ENCODE data around the gene CACNA1C.

Gene CACNA1C

DNA sequence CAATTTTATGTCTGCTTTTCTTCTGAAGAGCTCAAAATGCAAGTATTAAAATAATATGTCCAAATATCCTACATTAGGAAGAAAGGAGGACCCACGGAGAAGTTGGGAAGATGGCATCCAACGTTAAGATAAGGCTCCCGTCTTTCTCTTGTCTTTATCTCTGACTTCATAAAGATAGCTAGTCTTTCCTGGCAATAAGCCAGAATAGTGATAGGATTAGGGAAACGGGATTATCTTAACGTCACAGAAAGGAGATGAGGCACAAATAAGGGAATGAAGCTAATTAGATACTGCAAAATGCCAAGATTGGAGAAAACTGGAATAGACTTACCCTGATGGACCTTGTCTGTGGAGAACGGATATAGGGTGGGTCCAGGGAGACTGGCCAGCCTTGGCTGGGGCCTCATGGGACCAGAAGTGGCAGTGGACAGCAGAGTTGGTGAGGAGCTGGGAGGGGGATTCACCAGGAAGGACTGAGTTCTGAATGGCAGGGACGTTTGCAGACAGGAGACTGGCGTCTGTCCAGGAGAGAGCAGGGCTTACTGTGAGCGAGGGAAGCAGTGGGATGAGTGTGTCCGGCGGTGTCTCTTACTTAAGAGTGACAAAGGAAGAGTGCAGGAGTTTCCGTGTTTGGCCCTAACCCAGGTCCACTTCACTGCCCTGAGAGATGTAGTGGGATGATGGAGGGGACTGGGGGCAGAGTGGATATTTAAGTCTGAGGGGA is 119.9 kb downstream of the CACNA1C start:
- no peak for DNase-seq

DNA sequence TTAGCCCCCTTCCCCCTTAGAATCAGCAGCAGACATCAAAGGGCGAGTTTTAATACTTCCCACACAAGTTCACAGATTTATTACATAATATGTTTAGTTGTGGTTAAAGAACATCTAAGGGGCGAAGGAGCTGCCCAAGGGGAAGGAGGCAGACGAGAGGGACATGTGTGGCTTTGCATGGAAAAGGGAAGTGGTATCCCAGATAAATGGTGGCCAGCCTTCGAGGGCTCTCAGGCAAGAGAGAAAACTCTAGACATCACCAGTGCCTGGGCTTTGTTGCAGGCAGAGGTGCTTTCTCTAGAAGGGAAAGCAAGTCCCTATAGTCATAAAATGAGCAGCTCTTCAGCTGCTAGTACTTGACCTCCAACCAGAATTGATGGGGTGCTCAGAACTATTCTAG is 121.2 kb downstream of the CACNA1C start:
- DNase-seq = no peak

DNA sequence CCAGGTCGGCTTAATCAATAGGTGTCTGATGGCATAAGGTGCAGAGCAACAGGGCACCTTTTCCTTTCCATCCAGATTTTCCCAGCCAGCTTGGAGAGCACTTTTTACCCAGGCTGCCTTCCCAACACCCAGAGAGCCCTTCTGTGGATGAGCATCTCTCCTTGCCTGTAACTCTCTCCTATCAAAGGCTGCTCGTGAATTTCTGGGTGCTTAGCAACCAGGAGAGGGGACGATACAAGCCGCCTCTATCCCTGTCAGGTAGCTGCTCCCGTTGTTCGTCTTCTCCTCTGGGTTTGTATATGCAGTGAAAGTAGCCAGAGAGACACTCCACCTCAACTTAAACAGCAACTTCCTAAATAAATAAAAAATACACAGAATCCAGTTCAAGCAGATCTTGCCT is 124.2 kb downstream of the CACNA1C start:
- DNase-seq = no peak

- DNase-seq = no peak
Observed at GRCh38 chr12:2177751-2178150, 125.0 kb downstream of the CACNA1C start.

DNA sequence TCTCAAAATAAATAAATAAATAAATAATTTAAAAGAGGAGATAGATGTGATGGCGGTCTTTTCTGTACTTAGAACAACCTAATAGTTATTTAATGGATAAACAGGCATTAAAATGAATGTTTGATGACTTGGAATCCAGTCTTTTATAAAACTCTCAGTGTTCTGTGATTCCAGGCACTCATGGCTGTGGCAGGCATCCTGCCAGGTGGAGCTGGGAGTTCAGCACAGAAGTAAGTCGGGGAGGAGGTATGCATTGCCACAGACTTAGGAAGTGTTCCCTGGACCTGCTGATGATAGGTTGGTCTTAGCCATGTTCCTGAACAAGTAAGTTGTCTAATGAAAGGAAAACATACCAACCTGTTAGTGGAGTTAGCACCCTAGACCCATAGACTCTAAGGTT is 126.3 kb downstream of the CACNA1C start:
- no peak for DNase-seq

DNA sequence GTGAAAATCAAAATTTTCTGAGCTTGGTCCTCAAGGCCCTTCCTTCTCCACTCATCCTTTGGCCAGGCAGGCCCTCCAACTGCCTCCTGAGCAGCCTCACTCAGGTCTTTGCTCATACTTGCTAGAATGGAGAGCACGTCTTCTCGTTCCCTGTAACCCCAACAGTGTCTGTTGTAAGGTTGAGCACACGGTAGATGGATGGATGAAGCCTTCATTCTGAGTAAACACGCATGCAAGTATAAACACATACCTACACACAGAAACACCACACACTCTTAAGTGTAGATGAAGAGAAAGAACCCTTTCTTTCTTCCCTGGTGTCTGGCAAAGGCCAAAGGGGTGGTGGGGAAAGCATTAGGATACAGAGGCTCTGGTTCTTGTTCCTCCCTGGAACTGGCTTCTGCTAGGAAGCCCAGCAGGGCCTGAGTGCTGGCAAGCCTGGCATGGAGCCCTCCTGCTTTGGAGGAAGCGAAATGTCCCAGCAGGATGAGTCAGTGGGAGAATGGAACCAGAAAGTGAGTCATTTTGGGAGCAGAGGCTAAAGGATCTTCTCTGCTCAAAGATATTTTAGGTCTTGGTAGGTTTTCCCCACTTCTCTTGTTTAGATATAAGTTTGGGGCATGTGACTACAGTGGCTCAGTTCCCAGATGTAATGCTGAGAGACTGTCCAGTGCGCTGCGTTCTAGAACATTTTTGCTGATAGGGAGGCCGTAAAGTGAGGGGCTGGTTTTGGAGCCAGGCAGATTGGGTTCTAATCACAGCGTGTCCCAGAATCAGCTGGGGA is 127.4 kb downstream of the CACNA1C start:
- no peak for DNase-seq

DNA sequence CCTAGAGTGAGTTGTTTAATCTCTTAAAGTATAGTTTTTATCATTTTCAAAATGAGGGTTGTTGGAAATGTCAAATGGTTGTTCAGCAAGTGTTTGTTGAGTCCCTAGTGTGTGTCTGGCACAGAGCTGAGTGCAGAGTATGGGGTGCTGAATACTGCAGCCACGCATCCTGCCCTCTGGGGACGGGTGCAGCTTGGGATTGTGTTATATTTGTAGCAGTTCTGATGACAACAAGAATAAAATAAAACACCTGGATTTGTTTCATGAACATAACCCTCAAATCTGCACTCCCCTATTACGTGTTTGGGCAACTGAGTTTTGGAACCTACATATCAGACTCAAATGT is 127.9 kb downstream of the CACNA1C start:
- DNase-seq = no peak

DNA sequence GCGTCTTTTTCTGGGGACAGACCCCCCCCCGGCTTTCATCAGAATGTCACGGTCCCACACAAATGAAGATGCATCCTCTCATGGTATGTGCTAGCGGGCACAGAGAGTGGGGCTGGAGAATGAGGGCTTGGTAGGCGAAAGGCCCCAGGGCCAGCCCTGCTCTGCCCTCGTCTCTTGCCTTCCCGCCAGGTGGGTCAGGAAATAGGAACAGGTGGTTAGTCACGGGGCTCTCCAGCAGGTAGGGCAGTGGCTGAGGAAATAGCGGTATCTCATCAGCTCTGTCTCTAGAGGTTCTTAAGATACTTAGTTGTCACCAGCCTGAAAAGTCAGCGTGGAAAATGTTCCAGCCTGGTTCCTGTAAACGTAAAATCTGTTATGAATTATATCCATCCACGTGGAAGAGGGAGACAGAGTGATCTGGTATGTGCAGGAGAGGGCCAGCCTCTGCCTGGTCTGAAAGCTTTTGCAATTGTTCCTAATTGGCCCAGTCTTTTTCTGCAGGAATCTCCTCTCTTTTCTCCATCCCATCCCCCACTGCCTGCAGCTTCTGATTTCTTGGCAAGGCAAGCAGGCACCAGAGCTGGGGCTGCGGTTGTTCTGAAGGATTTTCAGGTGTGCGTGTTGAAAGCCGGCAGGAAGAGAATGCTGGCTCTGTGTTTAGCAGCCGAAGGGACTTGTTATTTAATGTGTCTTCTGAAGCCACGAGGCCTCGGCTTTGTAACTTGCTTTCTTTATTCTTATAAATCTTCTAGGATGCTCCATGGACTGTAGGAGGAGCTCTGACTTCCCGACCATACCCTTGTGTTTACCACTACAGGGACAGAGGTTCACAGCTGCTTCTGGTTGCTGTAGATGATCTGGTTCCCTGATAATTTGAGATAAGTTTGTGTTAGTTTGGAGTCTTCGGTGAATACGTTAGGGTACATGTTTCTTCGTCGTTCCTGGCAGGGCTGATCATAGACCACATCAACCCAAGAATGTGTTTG is 131.1 kb downstream of the CACNA1C start:
- no peak for DNase-seq

GRCh38 chr12:2185751-2186341 is 133.1 kb downstream of the CACNA1C start:
- no peak for DNase-seq

GRCh38 chr12:2187195-2187945 is 134.6 kb downstream of the CACNA1C start:
- no peak for DNase-seq

- DNase-seq = no peak
Observed at GRCh38 chr12:2190085-2190484, 137.3 kb downstream of the CACNA1C start.

- DNase-seq = no peak
Observed at GRCh38 chr12:2190896-2191533, 138.2 kb downstream of the CACNA1C start.

DNA sequence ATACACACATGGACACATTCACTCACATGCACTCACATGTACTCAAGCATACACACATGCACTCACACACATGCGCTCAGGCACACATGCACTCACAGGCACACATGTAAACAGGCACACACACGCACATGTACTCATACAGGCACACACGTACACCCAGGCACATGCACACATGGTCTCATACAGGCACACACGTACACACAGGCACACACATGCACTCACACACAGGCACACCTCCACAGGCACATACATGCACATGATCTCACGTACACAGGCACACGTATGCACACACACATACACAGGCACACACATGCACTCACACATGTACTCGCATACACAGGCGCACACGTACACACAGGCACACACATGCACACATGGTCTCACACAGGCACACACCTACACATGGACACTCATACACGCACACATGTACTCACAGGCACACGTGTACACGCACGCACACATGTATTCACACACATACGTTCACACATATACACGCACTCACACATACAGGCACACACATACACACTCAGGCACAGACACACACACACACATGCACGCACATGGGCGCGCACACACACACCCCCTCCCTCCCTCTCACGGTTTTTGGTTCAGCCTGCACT is 138.9 kb downstream of the CACNA1C start:
- DNase-seq = no peak

GRCh38 chr12:2192231-2192630 is 139.4 kb downstream of the CACNA1C start:
- no peak for DNase-seq

GRCh38 chr12:2194060-2194459 is 141.3 kb downstream of the CACNA1C start:
- DNase-seq = no peak

GRCh38 chr12:2194571-2194970 is 141.8 kb downstream of the CACNA1C start:
- DNase-seq = no peak

DNA sequence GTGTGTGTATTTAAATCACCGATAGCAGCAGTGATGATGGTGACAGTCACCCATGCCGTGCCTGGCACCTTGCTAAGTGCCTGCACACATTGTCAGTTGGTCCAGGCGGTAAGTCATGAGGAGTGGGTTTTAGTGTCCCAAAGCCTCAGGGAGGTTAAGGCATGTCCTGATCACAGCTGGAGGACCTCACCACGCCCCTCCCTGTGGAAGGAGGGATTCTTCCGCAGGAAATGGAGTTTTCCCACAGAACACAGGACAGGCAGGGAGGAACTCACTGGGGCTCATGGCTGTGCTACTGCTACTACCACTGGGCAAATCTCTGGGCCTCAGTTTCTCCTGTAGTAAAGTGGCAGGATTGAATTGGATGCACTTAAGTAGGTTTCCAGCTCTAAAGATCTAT is 142.3 kb downstream of the CACNA1C start:
- DNase-seq = no peak

GRCh38 chr12:2198005-2198501 is 145.3 kb downstream of the CACNA1C start:
- DNase-seq = no peak

- DNase-seq = no peak
Observed at GRCh38 chr12:2198542-2198941, 145.8 kb downstream of the CACNA1C start.

- DNase-seq = no peak
Observed at GRCh38 chr12:2205996-2206395, 153.2 kb downstream of the CACNA1C start.

Data from central memory CD4-positive, alpha-beta T cell (primary cell).